ENCODE results near the gene PRICKLE4. TPM values are rescaled to one million over a fixed set of nuclear protein-coding genes. Genes with fewer than 3 reads are reported as not detected.

The PRICKLE4 gene
- total and polyA plus RNA-seq, 2 of the 13 experiments (the other 11 are each of a cell fraction or from before 2014, with no cell fraction given) = 0.92 to 1.2 TPM

- no peak for TF ChIP-seq ZNF691 (CRISPR knock-in tag; IDR thresholded peaks at IDR 0.05; ENCODE audit: borderline replicate concordance, low read depth)
- no peak for TF ChIP-seq SCMH1 (CRISPR knock-in tag; IDR thresholded peaks at IDR 0.05; ENCODE audit: borderline replicate concordance)
- no peak for TF ChIP-seq KAT2B (IDR thresholded peaks at IDR 0.05; ENCODE audit: borderline replicate concordance, low read depth, low read length)
- no peak for TF ChIP-seq MTA3 (CRISPR knock-in tag; IDR thresholded peaks at IDR 0.05)
- TF ChIP-seq RBM39 (IDR thresholded peaks at IDR 0.05; ENCODE audit: low read depth, low read length, poor library complexity, severe bottlenecking) = peak; percentile 28
- no peak for TF ChIP-seq ZBTB39 (CRISPR knock-in tag; IDR thresholded peaks at IDR 0.05)
- TF ChIP-seq TBX2 (CRISPR knock-in tag; IDR thresholded peaks at IDR 0.05; ENCODE audit: borderline replicate concordance) = no peak; the same call in 1 of the 2 replicates
- TF ChIP-seq ZBTB21 (CRISPR knock-in tag; IDR thresholded peaks at IDR 0.05) = no peak
- TF ChIP-seq RFX1 (IDR thresholded peaks at IDR 0.05) = no peak
- no peak for TF ChIP-seq ZNF660 (CRISPR knock-in tag; IDR thresholded peaks at IDR 0.05; ENCODE audit: borderline replicate concordance, low read depth)
- 0 out of 2 replicates have a peak, but pooled peaks have one; percentile 32 for TF ChIP-seq NRL (CRISPR knock-in tag; IDR thresholded peaks at IDR 0.05; ENCODE audit: borderline replicate concordance)
- no peak for TF ChIP-seq PREB (CRISPR knock-in tag; IDR thresholded peaks at IDR 0.05)
- no peak for TF ChIP-seq REL (CRISPR knock-in tag; conservative IDR thresholded peaks at IDR 0.05)
- no peak for TF ChIP-seq BHLHE40 (IDR thresholded peaks at IDR 0.05; ENCODE audit: low read length)
- no peak for TF ChIP-seq CSRNP1 (CRISPR knock-in tag; IDR thresholded peaks at IDR 0.05)
- no peak for TF ChIP-seq NFIC (IDR thresholded peaks at IDR 0.05; ENCODE audit: low read length)
- TF ChIP-seq KLF13 (CRISPR knock-in tag; IDR thresholded peaks at IDR 0.05) = no peak
- TF ChIP-seq MTF1 (CRISPR knock-in tag; IDR thresholded peaks at IDR 0.05) = no peak
- TF ChIP-seq ZNF337 (CRISPR knock-in tag; IDR thresholded peaks at IDR 0.05; ENCODE audit: borderline replicate concordance, low read depth) = no peak; the same call in 1 of the 2 replicates
- no peak for TF ChIP-seq ZBTB49 (CRISPR knock-in tag; IDR thresholded peaks at IDR 0.05; ENCODE audit: borderline replicate concordance)
Observed at GRCh38 chr6:41741625-41742490, 38.7 kb upstream of the PRICKLE4 start (continued).

Measured in HepG2 (cell line).